Measurements from ENCODE around the gene ZNF385D.
"Not testable (repeated sequence)": the region's sequence is repeated elsewhere in the genome, so short reads cannot be mapped to it uniquely, and the experiment has no call there.

The ZNF385D gene

DNA sequence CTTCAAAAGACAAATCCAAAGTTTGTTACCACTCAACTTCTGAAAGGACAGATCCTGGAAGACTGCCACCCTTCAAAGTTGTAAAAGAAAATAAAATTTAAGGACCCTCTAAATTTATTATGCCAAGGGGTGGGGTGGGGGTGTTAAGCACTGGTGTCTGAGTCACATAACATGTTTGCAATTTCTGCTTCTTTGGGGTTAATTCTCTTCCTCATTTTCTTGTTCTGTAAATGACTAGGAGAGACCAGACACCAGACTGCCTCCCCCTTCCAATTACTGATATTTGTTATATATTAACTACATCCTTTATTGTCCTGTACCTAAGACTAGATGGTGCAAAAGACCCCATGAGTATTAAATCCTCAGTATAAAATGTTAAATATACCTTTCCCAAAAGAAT, 242.8 kb downstream of the ZNF385D start:
- DNase-seq: peak in 1 of 2 donors; percentile 37

DNA sequence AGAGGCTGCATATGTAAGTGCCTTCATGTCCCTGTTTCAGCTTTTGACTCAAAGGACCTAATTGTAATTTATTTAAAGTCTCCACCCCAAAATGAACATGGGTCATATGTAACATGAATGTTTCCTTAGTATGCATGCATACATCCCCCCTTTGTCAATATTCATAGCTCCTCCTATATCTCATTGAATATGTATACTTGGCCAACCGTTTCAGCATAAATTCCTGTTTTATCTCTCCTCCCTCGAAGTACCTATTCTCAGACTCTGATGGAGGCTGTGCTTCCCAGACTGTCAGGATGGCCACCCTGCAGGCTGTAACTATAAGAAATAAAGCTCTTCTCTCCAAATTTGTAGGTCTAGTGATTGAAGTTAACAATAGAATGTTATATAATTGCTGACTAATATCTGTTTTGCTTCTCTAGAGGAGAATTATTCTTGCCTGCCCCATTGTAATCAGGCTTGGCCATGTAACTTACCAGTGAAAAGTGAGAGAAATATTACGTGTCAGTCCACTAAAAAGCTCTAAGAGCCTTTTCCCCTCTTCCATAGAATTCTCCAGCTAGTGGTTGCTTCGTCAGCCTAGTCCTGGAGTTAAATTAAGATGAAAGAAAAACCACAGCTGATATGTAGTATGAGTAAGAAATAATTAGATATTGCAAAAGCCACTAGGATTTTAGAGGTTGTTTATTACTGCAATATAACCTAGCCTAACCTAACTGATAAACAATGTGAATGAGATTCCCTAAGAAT, 245.1 kb downstream of the ZNF385D start:
- DNase-seq: no peak

DNA sequence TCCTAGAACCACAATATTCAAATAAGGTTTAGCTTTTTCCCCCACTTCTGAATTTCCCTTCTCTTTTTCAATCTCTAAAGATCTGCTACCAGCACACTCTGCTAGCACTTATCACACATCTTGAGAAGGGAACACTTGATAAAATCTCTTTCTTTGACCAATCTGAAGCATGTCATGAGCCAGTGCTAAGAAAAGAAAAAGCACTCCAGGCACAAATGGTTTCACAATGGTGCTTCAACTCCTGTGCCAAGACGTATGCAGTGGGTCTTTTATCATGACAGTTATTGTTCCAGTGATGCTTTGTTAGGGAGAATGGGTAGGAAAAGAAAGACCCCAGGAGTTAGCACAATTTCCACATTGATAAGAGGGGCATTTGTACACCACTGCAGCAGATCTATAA, 248.4 kb downstream of the ZNF385D start:
- no peak for DNase-seq

DNA sequence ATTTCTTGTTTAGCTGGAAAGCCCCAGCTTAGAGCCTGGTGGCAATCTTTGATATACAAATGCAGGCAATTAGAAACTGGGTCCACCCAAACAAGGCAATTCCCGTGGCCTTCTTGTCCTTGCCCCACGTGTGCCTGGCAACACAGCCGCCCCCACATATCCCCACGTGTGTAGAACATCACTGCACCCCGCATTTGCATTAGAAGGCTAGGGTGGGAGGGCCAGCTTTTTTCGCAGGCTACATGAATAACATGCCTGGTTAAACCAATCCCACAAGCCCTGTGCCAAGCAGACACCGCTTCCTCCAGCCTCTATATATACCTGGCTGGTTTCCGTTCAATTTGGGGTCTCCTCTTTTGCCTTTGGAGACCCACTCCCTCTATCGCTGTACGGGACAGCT, 250.2 kb downstream of the ZNF385D start:
- no peak for DNase-seq

DNA sequence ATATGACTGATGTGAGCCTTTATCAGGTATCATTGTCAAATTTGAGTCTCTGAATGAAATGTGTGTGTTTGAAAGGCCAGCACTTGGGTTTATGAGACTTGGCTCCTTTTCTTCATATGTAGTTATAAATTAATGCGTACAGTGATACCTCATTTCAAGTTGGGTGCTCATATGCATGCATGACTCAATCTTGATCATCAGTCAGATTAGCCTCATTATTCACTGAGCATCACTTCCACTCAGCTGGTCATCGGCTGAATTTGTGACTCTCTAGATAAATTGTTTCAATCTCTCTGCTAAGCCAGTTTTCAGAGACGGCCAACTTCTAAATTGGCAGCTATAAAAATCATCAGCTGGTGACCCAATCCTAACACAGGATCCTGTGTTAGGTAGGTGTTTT, 260.3 kb downstream of the ZNF385D start:
- DNase-seq: not testable (repeated sequence)

DNA sequence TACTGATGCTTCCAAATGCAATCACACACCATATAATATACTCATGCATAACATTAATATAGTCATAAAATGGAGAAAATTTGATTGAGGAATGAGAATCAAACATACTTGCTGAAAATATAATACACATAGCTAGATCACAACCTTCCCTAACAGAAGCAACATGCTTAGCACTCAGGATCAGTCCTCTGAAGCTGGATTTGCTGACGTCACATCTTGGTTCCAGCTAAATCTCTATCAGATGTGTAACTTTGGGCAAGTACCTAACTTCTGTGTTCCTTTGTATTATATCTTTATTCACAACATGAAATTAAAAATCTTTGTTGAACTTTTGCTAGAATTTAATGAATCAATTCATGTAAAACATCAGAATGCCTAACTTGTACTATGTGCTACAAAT, 263.5 kb downstream of the ZNF385D start:
- no peak for DNase-seq

DNA sequence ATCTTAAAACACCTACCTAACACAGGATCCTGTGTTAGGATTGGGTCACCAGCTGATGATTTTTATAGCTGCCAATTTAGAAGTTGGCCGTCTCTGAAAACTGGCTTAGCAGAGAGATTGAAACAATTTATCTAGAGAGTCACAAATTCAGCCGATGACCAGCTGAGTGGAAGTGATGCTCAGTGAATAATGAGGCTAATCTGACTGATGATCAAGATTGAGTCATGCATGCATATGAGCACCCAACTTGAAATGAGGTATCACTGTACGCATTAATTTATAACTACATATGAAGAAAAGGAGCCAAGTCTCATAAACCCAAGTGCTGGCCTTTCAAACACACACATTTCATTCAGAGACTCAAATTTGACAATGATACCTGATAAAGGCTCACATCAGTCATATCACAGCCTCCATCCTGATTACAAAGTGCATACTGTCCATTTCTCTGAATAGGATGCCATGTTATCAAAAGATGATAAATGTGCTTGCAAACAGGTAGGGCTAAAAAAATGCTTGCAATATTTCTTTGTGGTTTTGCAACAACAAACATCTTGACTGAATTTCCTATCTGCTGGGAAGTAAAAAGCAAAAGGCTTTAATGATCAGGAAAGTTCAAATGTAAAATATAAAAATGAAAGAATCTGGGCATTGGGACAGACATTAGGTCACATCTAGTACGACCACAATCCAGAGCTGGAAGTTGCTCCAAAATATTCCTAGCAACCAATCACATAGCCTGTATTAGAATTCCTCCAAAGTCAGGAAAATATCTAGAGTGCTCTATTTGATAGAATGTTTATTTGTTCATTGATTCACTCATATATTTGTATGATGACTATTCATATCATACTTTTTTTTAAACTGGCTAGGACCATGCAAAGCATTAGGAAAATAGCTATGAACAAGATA, 264.7 kb downstream of the ZNF385D start:
- DNase-seq: not testable (repeated sequence)

DNA sequence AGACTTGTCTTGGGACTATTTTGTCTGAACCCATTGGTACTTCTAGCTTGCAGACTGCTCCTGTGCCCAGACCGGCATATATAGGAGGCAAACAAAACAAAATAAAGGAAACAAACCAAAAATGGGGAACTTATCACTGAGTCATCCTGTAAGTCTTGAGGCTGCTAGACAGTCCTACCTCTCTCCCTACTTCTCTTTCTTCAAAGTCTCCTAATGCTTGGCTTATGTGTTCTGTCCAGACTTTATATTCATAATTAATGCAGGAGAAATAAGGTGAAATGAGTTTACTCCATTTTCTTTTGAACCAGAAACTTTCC, 266.2 kb downstream of the ZNF385D start:
- peak; percentile 34 to 56 for DNase-seq

DNA sequence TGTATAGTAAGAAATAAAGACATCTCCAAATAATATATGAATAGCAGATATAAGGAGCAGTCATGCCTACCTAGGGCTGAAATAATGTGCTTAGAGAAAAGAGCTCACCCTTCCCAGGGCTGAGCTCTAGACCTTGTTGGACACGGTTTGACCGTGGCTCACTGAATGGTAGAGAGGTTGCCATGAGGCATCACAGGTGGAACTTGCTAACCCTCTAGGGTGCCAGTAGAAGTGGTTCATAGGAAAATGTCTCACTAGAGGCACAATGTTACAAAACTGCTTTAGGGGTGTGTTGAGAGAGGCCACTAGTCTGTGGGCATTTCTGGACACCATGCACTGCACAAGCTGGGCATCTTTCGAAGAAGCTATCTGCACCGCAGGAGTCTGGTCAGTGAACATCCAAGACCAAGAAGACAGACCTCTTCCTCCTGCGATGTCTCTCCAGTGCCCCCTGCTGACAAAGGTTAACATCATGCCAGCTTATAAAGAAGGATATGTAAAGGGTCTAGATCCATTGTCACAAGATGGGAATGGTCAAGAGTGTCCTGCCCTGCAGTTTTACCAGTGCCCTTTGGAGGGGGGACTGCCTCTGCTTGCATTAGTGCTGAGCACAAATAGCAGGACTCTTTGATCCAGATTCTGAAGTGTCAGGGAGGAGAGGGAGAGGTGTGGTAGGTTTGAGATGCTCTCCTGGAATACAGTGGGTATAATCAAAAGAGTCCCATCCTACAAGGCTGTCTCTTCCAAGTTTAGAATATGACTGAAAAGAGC, 266.8 kb downstream of the ZNF385D start:
- peak in 1 of 2 donors; percentile 3 for DNase-seq

DNA sequence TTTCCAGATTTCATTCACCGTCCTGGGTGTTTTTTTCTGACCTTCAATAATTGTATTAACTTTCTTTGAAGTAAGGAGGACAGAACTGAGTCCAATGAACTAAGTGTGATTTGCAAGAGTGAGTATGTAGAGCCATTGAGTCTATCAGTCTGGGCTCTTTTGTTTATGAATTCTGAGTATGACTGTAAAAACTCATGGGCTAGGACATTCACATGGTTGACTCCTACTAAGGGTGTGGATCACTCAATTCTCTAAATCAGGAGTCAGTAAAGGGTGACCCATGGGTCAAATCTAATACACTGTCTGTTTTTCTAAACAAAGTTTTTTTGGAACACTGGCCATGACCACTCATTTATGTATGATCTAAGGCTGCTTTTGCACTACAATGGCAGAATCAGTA, 269.0 kb downstream of the ZNF385D start:
- DNase-seq: no peak

DNA sequence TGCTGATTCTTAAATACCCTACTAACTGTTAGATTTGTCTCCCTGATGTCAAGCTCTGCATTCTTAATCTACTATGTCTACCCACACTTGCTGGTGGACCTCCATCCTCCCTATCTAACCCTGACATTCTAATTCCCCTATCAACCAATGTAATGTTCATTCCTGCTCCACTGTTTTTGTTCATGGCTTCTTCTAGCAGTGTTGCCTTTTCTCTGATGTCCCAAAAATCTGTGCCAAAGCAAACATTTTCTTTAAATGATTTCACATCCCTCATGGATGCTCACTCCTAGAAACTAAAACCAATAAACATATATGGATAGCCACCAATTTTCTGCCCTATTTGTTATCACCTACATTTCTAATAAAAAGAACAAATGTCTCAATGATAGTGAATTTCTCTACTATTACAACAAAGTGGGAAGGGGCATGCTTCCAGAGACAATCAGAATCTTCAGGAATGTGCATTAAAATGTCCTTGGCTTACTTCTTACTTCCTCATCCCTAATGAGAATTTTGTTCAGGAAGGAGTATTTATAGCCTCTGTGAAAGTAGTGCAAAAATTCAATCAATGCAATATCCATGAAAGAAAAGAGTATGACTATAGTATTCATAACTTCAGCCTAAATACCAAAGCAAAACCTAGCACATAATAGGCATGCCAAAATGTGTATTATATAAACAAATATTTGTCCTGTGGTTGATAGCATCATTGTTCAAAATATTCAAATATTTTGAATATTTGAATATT, 273.3 kb downstream of the ZNF385D start:
- DNase-seq: no peak

DNA sequence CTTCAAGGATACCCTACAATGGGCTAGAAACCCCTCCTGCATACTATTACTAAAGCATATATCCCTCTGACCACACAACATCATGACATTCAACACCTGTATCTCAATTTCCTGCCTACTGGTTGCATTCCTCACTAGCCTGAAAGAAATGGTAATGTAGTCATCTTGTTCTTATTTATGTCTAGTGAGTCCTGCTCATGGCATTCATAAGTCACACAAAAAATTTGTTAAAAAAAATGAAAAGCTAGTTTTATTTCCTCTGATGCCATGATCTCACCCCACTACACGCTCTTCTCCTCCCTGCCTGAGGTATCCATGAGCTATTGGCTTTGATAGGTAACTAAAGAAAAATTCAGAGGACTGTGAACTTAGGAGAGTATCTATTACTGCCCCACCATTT, 284.5 kb downstream of the ZNF385D start:
- DNase-seq: no peak

DNA sequence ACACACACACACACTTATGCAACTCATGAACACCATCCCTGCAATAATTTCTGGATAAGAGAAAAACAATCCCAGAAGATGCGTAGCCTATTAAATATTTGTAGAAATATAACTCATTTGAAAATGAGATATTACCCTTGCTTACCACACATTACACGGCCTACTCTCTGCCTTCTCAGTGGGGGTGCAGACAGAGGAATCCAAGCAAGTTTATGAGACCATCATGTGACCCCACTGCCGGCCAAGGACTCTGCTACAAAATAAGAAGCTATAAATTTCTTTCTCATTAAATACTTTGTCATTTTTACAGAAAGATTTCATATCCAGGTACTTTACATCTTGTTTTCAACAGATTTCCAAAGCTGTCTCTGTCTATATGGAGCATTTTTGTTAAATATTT, 286.3 kb downstream of the ZNF385D start:
- DNase-seq: no peak

DNA sequence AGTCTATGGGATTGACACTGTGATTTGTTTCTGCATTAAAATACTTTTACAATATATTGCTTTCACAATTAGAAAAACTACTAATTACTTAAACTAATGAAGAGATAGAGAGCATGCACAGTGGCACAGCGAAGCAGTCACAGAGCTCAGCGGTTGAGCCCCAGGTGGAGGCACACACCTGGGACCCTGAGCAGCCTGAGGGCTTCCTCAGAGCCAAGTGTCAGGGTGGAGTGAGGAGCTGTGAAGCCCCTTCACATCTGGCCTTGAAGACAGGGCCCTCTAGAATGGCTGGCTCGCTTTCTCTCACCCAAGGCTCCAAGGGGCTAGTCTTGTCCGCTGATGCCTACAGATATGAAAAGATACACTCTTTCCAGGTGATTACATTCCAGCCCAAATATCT, 287.7 kb downstream of the ZNF385D start:
- no peak for DNase-seq

DNA sequence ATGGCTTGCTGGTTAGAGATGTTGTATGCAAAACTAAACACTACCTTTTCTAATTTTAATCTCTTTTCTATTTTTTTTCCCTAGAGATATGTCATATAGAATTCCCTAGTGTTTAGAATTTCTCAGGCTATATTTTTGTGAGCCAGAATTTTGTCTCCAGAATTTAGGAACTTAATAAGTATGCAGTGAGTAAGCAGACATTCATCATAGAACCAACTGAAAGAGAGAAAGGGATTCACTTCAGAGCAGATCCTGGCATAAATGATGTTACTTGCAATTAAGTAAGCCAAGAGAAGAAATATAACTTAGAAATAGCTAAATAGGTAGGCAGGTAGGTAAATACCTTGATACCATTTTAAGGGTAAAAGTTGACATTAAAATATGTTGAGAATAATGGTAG, 288.9 kb downstream of the ZNF385D start:
- no peak for DNase-seq

DNA sequence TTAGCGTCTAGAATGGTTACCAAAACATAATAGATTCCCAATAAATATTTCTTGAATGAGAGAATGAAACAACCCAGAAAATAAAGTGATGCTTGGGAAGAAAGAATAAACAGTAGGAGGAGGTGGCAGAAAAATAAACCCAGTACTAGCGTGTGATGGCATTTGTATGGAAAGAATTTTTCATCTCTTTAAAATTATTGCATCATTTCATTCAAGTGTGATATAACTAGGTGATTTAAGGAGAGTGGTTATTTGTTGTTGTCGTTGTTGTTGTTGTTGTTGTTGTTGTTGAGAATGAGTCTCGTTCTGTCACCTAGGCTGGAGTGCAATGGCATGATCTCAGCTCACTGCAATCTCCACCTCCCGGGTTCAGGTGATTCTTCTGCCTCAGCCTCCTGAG, 293.9 kb downstream of the ZNF385D start:
- DNase-seq: no peak

DNA sequence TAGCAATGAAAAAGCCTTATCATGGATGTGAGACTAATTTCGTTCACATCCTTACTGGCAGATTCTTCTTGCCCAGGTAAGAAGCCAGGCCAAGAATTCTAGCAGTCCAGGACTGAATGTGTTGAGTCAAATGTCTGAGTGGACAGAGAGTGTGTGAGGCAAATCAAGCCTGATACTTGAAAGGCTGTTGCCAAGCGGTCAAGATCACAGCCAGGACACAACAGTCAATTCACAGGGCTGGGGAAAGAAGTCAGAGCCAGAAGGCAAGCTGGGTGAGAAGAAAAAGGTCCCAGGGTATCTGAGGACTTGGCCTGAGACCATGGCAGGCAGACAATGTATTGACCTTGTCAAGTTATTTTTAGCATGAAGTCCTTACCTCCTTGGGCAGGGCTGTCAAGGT, 301.3 kb downstream of the ZNF385D start:
- DNase-seq: no peak

DNA sequence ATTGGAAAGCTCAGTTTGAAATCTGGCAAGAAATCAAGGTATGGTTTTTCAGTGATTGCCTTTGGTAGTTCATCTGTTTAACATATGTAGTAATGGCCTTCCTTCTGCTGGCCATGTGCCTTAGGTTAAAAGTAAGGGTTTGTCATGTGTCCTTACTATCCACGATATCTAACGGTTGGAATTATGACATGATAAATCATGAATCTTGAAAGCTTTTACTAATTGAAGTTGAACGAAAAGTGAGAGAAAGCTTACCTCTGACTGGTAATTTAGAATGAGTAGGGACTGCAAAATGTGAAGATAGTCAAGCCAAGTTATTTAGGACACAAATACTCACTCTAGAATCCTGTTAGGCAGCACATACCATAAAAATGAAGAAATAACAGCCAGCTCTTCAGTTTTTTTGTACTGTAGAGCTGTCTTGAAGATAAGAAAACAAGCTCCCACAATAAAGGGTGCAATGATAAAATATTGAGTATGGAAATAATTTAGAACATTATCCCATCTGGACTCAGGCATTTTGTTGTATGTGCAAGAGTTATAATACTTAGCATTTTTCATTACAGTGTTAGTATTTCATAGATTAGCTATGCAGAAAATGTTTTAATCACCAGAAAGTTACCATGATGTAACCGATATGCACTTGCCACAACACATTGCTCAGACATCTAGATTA, 303.4 kb downstream of the ZNF385D start:
- no peak for DNase-seq

DNA sequence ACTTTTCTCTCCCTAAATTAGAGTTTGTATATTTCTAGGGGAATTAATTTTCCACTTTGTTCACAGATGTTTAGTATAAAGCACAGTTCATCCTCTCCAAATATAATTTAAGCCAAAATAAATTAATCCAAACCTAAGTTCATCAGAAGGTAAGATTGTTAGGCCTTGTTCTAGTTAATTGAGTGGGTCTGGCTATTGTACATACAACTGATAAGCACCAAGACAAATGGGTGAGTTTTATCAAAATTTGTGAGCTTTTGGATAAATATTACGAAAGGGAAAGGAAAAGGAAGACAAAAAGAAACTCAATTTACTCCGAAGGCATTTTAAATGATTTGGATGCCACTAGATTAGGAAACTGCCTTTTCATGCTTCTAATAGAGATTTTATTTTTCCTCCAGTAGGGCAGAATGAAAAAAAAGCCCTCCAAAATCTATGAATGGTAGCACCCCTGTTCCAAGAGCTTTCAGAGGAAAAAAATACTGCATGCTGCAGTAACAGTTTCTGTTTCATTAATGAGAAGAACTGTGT, 304.0 kb downstream of the ZNF385D start:
- no peak for DNase-seq

DNA sequence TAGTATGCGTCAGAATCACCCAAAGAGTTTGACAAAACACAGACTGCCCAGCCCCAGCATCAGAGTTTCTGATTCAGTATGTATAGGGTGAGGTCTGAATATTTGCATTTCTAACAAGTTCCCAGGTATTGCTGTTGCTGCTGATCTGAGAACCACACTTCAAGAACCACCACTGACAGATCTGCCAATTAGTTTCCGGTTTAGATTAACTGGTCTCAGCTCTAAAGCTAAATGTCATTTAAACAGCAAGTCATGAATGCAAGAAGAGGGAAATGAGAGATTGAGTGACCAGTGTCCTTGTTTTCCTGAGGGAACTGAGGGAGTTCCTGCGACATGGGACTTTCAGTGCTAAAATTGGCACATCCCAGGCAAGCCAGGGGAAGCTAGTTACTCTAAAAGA, 305.0 kb downstream of the ZNF385D start:
- DNase-seq: no peak

DNA sequence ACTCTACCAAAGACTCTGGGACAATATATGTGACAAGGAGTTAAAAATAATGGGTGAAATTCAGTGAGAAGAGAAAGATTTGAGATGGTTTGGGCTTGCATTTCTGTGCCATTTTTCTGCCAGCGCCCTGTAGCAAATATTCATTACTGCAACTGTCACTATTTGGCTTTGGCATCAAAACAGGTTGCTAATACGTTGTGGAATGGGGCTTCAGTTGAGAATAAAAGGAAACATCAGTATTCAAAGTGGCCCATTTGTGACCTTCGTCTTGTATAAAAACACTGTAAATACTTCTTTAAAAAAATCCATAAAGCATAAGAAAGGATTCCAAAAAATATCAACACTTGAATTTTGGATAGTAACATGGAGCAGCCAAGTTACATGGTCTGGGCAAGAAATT, 309.2 kb downstream of the ZNF385D start:
- DNase-seq: no peak

DNA sequence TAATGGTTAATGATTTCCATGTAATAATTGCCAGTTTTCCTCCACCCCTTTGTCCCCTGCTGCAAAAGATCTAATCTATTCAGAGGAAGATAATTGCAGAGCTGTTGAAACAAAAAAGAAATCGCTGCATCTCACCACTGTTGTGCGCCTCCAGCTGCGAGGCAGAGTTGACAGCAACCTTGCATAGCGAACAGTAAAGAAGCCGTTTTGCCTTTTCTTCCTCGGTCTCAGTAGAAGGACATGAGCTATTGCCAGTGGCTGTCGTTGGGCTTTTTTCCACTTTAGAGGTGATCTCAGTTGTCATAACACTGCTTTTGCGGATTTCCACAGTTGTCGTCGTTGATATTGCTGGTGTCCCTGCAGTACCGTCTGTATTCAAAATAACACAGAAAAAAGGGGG, 314.2 kb downstream of the ZNF385D start:
- DNase-seq: no peak

All from inflammatory macrophage treated with lipopolysaccharide for 1 hour (primary cell).